Activated CD8-positive, alpha-beta memory T cell treated with anti-CD3 and anti-CD28 coated beads for 1 hour (primary cell): ENCODE data around the gene SOX9.
"Not testable (repeated sequence)": the region's sequence is repeated elsewhere in the genome, so short reads cannot be mapped to it uniquely, and the experiment has no call there.

Experiments used
- DNase-seq, 2 donors: peaks; one replicate each; pipeline ENCODE4 v3.0.0-alpha.2; 2020; ENCODE audit warnings: low read depth in 1 of 2; ENCODE audit errors: extremely low read depth in 1 of 2

The SOX9 gene

DNA sequence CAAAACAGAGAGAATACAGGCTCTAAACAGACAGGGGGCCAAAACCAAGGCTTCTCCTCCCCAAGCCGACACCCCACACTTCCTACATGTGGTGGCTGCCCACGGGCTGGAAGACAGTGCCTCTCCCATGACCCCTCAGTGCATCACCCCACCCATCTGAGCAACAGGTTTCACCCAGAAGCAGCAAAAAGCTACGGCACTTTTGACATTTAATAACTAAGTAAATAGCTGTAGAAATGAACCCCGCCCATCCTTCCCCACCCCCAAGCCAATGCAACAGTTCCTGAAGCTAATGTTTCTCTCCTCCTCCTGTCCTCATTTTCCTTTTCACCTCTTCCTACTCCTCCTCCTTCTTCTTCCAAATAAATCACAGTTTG lies 9.9 kb upstream of the SOX9 start:
- no peak for DNase-seq

DNA sequence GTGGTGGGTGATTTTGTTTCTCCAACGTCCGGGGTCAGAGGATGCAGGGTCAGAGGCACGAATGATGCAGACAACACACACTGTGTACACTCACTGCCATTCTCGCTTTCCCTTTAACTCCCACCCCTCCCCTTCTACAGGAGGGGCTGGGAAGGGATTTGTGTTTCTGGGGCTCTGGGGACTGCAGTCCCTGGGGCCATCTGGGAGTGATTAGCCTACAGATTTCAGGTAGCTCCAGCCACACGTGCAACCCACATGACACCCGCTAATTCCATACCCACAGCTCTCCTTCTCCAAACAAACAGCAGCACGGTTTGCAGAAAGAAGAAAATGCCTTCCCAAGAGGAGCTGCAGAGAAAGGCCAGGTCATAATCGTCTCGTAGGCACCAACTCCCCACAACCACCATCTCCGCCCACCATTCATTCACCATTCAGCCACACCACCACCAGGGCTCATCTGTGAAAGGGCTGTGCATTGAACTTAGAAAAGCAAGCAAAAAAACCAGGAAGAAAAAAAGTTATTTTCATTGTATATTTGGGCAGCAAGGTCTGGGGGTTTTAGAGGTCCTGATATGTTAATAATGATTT lies 9.4 kb upstream of the SOX9 start:
- no peak for DNase-seq

- DNase-seq, result not testable (repeated sequence)
Measured at GRCh38 chr17:72111926-72112325, 8.9 kb upstream of the SOX9 start.

GRCh38 chr17:72113751-72114150 lies 7.1 kb upstream of the SOX9 start:
- no peak for DNase-seq

- DNase-seq, result no peak
Measured at GRCh38 chr17:72115781-72116525, 4.9 kb upstream of the SOX9 start.

GRCh38 chr17:72116661-72117521 lies 3.9 kb upstream of the SOX9 start:
- DNase-seq, result no peak

- no peak for DNase-seq
Measured at GRCh38 chr17:72117535-72118334, 3.1 kb upstream of the SOX9 start.

GRCh38 chr17:72118335-72119076 lies 2.3 kb upstream of the SOX9 start:
- no peak for DNase-seq

DNA sequence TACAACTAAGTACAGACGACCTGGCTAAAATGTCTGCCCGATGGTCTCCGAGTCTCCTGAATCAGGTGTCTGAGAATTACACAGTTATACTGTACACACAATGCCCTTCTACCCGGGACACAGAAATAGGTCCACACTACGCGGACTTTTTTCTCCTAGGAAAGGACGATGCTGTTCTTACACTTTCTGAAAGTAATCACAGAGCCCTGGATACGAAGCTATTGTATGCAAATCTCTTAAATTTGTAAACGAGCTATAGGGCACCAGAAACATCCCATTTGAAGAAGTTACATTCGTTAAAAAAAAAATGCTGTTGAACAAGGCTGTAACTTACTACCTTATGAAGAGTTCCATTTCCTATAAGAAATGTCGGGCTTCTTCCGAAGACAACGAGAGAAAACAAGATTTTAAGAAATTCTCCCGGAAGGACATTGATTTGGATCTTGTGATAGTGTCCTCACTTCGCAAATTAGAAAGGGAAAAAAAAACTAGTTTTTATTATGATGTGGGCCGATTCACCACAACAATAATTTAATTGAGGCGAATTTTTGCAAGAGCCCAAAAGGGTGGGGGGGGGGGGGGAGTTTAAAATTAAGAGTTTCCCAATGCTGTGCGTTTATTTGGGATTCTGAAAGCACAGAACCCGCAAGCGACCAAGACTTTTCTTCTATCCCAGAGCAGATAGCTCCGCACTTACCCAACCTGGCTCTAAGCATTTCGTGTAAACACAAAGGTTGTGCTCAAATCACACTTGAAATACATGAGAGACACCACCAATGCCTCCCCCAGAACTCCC lies 1.5 kb upstream of the SOX9 start:
- DNase-seq, result no peak

DNA sequence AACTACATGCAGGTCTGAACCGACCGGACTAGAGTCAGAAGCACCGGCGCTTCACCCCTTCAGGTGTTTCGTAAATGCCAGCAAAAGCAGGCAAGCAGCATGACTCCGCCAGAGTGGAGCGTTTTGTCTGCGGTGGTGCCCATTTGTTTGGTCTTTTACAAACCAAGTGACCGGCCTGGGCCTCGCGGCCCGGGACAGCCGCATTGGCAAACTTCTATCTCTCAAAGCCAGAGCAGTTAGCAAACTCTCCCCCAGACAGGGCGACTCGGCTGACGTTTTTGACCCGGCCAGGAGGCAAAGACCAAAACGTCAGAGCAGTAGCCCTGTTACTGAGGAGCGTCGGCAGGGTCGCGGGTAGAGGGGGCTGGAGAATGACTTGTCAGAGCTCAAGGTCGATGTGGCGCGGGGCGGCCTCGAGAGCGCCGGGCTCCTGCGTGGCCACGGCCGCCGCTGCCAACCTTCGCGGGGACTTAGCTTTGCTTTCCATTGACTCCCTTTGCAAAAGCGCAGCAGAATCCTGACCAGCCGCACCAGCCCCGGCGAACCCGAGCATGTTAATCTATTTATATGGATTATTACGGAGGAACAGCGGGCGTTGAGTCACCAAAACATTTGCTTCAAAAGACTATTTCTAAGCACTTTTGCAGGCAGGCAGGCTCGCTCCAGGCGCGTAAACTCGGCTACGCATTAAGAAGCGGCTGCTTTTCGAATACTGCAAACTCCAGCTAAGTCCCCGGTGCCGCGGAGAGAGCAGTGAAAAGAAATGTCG lies 763 bp upstream of the SOX9 start:
- DNase-seq, result no peak

DNA sequence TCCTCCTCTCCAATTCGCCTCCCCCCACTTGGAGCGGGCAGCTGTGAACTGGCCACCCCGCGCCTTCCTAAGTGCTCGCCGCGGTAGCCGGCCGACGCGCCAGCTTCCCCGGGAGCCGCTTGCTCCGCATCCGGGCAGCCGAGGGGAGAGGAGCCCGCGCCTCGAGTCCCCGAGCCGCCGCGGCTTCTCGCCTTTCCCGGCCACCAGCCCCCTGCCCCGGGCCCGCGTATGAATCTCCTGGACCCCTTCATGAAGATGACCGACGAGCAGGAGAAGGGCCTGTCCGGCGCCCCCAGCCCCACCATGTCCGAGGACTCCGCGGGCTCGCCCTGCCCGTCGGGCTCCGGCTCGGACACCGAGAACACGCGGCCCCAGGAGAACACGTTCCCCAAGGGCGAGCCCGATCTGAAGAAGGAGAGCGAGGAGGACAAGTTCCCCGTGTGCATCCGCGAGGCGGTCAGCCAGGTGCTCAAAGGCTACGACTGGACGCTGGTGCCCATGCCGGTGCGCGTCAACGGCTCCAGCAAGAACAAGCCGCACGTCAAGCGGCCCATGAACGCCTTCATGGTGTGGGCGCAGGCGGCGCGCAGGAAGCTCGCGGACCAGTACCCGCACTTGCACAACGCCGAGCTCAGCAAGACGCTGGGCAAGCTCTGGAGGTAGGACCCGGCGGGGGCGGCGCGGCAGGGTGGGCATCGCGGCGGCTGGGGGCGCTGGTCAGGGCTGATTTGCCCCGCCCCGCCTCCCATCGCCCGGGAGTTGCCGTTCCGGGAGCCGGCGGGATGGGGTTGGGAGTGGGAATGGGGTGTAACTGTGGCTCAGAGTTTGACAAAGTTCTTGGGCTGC lies 567 bp downstream of the SOX9 start:
- DNase-seq, result no peak

DNA sequence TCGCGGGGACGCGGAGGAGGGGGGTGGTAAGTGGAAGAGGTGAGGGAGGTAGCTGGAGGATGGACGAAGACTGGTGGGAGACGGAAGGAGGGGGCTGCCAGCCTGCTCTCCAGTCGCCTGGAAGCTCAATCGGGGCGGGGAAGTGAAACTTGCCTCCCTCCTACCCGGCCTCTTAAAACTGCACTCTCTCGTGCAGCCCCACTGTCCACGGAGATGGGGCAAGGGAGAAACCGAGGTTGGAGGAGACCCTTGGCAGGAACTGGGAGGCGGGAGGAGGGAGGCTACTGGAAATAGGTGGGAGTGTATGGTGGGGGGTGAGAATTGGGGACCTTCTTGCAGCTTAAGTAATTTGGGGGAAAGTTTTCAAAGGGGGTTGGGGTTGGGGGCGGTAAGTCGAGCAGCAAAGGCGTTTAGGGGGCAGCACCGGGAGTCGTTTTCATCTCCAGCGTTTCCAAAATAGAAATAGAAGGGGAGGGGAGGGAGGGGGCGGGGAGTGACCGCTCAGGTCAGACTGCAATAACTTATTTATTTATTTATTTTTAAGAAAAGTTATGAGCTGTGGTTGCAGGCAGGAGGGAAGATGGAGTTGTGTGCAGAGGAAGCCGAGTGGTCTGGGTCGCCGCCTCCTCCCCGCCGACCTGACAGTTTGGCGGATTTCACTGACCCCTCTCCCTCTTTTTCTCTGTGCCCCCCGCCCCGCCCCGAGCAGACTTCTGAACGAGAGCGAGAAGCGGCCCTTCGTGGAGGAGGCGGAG lies 1.4 kb downstream of the SOX9 start:
- no peak for DNase-seq

DNA sequence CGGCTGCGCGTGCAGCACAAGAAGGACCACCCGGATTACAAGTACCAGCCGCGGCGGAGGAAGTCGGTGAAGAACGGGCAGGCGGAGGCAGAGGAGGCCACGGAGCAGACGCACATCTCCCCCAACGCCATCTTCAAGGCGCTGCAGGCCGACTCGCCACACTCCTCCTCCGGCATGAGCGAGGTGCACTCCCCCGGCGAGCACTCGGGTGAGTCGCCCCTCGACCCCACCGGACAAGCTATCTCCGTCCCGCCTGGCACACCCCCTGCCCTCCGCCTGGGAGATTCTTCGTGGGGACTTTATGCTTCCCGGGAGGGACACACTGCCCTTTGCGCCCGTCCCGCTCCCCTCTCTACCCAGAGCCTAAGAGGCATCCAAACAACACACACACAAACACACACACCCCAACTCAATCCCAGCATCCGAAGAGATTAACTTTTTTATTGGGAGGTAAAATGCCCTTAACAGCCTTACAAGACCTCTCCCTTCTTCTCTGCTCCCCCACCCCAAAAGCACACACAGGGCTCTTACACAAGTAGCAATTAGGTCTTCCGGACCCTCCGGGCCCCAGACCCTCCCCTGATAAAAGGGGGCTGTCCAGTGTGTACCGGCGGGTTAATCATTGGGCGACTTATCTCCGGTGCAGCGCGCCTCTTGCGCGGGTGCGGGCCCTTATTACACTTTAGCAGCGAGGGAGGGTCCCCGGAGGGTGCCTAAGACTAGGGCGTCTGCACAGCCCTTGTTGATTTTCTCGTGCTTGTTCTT lies 2.1 kb downstream of the SOX9 start:
- no peak for DNase-seq

GRCh38 chr17:72123530-72124437 lies 3.0 kb downstream of the SOX9 start:
- no peak for DNase-seq

DNA sequence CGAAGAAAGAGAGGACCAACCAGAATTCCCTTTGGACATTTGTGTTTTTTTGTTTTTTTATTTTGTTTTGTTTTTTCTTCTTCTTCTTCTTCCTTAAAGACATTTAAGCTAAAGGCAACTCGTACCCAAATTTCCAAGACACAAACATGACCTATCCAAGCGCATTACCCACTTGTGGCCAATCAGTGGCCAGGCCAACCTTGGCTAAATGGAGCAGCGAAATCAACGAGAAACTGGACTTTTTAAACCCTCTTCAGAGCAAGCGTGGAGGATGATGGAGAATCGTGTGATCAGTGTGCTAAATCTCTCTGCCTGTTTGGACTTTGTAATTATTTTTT lies 3.6 kb downstream of the SOX9 start:
- DNase-seq, result no peak

DNA sequence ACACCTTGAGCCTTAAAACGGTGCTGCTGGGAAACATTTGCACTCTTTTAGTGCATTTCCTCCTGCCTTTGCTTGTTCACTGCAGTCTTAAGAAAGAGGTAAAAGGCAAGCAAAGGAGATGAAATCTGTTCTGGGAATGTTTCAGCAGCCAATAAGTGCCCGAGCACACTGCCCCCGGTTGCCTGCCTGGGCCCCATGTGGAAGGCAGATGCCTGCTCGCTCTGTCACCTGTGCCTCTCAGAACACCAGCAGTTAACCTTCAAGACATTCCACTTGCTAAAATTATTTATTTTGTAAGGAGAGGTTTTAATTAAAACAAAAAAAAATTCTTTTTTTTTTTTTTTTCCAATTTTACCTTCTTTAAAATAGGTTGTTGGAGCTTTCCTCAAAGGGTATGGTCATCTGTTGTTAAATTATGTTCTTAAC lies 4.4 kb downstream of the SOX9 start:
- DNase-seq, result no peak
